Measurements from ENCODE around the gene DNER.

- TF ChIP-seq CTCF (IDR thresholded peaks at IDR 0.05): no peak
- TF ChIP-seq POLR2AphosphoS5 (IDR thresholded peaks at IDR 0.05): no peak
These were observed 295.2 kb downstream of the DNER start for GRCh38 chr2:229419158-229419557.

Data from breast epithelium (tissue), 3 donors.